Measurements from ENCODE around the gene ZNF277.

Gene ZNF277

GRCh38 chr7:112361154-112361553 lies 154.7 kb downstream of the ZNF277 start:
- no peak for DNase-seq

GRCh38 chr7:112362053-112362650 lies 155.7 kb downstream of the ZNF277 start:
- DNase-seq, result no peak

GRCh38 chr7:112362731-112363131 lies 156.2 kb downstream of the ZNF277 start:
- DNase-seq, result no peak

GRCh38 chr7:112364388-112364787 lies 157.9 kb downstream of the ZNF277 start:
- DNase-seq, result no peak

GRCh38 chr7:112365551-112365950 lies 159.1 kb downstream of the ZNF277 start:
- no peak for DNase-seq

- no peak for DNase-seq
These were observed 160.4 kb downstream of the ZNF277 start for GRCh38 chr7:112366886-112367285.

- no peak for DNase-seq
These were observed 163.9 kb downstream of the ZNF277 start for GRCh38 chr7:112370436-112370835.

- no peak for DNase-seq
These were observed 165.2 kb downstream of the ZNF277 start for GRCh38 chr7:112371701-112372100.

GRCh38 chr7:112372101-112372500 lies 165.6 kb downstream of the ZNF277 start:
- no peak for DNase-seq

- no peak for DNase-seq
These were observed 171.1 kb downstream of the ZNF277 start for GRCh38 chr7:112377593-112377992.

GRCh38 chr7:112381311-112382091 lies 175.0 kb downstream of the ZNF277 start:
- DNase-seq, result no peak

- DNase-seq, result no peak
These were observed 177.3 kb downstream of the ZNF277 start for GRCh38 chr7:112383671-112384417.

- no peak for DNase-seq
These were observed 179.0 kb downstream of the ZNF277 start for GRCh38 chr7:112385516-112385915.

- DNase-seq, result no peak
These were observed 180.1 kb downstream of the ZNF277 start for GRCh38 chr7:112386619-112387018.

GRCh38 chr7:112390167-112390566 lies 183.7 kb downstream of the ZNF277 start:
- no peak for DNase-seq

- DNase-seq, result peak; percentile 45 to 65
These were observed 184.8 kb downstream of the ZNF277 start for GRCh38 chr7:112391079-112391821.

GRCh38 chr7:112391841-112392286 lies 185.4 kb downstream of the ZNF277 start:
- DNase-seq, result peak; percentile 74 to 80
